MM.1S (cell line): ENCODE data around the gene FBXL13.

Source experiments
- CTCF ChIP-seq: fragments of 300-600 bp; sonication (generic); IDR thresholded peaks from 2 replicates; pipeline ENCODE4 v1.5.1; 2016; ENCODE audit warnings: antibody characterized with exemption, low read length, mixed read lengths
- EZH2phosphoT487 ChIP-seq: fragments of 300-600 bp; sonication (generic); IDR thresholded peaks from 2 replicates; pipeline ENCODE4 v1.6.1; 2018; ENCODE audit warnings: antibody characterized with exemption, low read length

GRCh38 chr7:102976493-102976892 lies 98.1 kb downstream of the FBXL13 start:
- TF ChIP-seq CTCF = no peak
- no peak for TF ChIP-seq EZH2phosphoT487
